GM19455 (cell line): Measurements from ENCODE around the gene LPIN3.
A peak's percentile ranks its signal among the peaks of the same experiment; 100 is the strongest.

Experiments
- ATAC-seq: cut with Tn5 transposase; IDR thresholded peaks from one replicate; pipeline ENCODE4 v1.9.1; 2021; ENCODE audit not compliant: unreplicated experiment

The LPIN3 gene

GRCh38 chr20:41318271-41318649 is 22.4 kb upstream of the LPIN3 start:
- ATAC-seq, result no peak

DNA sequence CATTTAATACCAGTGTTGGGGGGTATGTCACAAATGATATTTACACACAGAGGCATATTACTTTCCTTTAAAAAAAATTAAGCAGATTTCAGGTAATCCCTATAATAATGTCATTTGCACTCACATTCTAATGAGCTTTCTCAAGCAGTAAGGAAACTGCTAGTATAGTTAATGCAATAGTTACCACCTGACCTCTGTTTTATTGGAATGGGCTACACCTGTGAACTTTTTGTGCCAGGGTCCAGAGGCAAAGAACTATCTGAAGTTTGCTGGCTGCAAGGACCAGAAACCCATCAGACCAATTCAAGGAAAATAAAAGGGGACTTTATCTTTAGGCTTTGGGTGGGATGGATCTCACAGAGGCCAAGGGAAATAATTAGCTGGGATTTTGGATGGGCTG is 20.2 kb upstream of the LPIN3 start:
- ATAC-seq, result no peak

DNA sequence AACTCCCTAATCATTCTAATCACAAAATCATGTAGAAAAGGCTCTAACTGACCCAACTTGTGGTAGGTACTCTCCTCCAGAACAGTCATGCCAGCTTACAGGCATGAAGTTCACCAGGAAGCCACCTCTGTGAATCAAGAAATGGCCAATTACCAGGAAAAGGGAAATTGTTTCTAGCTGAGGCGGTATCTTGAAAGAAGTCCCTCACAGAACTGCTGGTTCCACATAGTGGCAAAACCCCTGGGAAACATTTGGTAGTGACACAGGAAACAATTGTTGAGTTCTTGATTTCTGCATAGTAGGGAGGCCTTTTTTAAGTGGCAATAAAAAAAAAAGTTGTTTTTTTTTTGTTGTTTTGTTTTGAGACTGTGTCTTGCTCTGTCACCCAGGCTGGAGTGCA is 19.6 kb upstream of the LPIN3 start:
- no peak for ATAC-seq

DNA sequence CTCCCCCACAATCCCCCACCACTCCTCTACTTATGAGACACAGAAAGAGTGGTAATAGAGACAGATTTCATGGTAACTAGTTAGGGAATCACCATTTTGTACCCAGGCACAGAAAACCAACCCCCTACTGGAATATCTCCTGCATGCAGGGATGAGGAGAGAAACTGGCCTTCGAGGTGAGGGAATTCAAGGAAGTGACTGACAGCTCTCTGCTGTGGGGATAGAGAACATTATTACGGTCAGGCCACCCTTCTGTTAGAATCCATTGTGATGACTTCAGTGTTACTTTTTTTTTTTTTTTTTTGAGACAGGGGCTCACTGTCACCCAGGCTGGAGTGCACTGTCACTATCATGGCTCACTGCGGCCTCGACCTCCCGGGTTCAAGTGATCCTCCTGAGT is 13.4 kb upstream of the LPIN3 start:
- no peak for ATAC-seq

DNA sequence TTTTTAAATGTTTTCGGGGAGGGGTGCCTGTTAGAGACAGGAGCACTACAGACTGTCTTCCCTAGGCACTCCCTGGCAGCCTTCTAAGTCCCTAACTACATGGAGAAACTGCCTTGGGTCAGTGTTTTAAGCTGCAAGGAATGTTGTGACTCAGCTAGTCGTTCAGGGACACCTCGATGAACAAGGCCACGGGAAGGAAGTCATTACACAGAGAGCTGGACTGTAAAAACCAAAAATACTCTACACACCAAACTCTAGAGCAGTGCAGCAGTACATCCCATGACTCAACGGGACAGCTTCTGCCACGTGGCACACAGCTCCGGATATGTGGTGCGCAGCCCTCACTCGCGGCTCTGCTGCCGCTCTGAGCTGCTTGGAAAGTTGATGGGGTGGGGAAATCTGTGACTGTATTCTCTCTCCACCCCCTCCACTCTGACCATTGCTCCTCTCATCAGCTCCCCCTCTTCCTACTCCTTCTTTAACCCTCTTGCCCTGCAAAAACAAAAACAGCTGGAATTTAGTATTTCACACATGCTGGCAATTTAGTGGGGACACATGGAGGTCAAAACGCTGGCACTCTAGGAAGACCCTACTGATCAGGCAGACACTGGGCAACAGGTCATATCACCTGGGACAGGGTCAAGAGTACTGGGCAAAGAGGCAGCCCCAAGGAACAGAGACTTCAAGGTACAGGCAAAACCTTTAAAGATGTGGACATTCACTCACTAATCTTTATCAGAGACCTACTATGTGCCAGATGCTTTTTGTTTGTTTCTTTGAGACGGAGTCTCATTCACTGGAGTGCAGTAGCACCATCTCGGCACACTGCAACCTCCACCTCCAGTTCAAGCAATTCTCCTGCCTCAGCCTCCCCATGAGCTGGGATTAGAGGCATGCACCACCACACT is 10.9 kb upstream of the LPIN3 start:
- ATAC-seq, result no peak

- ATAC-seq, result no peak
Observed at GRCh38 chr20:41330343-41330720, 10.3 kb upstream of the LPIN3 start.

- no peak for ATAC-seq
Observed at GRCh38 chr20:41330941-41331340, 9.7 kb upstream of the LPIN3 start.

- ATAC-seq, result no peak
Observed at GRCh38 chr20:41331731-41332130, 8.9 kb upstream of the LPIN3 start.

- ATAC-seq, result no peak
Observed at GRCh38 chr20:41334036-41334435, 6.6 kb upstream of the LPIN3 start.

- no peak for ATAC-seq
Observed at GRCh38 chr20:41334443-41335421, 5.9 kb upstream of the LPIN3 start.

- ATAC-seq, result no peak
Observed at GRCh38 chr20:41335591-41335990, 5.0 kb upstream of the LPIN3 start.

GRCh38 chr20:41336711-41337492 is 3.7 kb upstream of the LPIN3 start:
- ATAC-seq, result no peak

GRCh38 chr20:41339957-41340326 is 679 bp upstream of the LPIN3 start:
- ATAC-seq, result peak; percentile 71

GRCh38 chr20:41342474-41343464 is 2.1 kb downstream of the LPIN3 start:
- no peak for ATAC-seq

- ATAC-seq, result no peak
Observed at GRCh38 chr20:41344477-41344876, 3.9 kb downstream of the LPIN3 start.

- no peak for ATAC-seq
Observed at GRCh38 chr20:41344938-41345728, 4.5 kb downstream of the LPIN3 start.

DNA sequence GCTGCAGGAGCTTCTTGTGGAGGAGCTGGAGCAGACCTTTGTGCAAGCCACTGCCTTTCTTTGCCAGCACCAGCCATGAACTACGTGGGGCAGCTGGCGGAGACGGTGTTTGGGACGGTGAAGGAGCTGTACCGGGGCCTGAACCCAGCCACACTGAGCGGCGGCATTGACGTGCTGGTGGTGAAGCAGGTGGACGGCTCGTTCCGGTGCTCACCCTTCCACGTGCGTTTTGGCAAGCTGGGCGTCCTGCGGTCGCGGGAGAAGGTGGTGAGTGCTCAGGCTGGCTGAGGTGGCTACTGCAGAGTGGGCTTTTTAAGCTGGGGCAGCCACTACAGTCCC is 5.1 kb downstream of the LPIN3 start:
- ATAC-seq, result no peak

DNA sequence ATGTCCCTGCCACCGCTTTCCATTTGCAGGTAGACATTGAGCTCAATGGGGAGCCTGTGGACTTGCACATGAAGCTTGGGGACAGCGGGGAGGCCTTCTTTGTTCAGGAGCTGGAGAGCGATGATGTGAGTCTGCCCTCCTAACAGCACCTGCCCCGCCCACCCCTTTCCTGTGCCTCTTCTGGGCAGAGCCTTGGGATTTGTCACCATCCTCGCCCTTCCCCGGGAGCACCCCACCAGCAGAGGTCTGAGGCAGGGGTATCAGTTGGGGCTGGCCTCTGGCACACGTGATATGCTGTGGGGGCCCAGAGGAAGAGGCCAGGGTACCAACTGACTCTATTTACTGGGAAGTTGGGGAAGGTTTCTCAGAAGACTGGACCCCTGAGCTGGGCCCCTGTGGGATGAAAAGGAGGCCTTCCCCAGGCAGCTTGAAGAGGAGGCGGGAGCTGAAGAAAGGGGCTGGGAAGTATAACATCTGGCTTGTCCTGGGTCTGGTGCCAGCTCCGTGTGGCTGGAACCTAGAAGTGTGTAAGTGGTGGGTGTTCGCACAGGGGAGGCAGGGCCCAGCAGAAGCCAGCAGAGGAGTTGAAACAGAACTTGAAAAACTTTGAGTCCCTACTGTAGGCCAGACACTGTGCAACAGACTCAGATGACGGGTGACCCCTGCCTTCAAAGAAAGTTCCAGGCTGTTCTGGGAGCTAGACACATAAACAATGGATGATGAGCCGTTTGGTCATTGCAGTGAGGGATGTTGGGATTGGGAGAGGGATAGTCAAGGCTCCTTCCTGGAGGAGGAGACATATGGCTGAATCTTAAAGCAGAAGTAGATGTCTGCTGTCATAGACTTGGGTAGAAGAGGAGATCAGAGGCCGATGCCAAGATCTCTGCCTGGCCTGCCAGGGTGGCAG is 7.2 kb downstream of the LPIN3 start:
- no peak for ATAC-seq
